GM19025 (cell line): ENCODE data around the gene SMYD3.

Experiments used
- ATAC-seq: cut with Tn5 transposase; IDR thresholded peaks from one replicate; pipeline ENCODE4 v1.9.1; 2021; ENCODE audit warnings: mild to moderate bottlenecking, low read depth, moderate library complexity; ENCODE audit not compliant: unreplicated experiment

The SMYD3 gene

DNA sequence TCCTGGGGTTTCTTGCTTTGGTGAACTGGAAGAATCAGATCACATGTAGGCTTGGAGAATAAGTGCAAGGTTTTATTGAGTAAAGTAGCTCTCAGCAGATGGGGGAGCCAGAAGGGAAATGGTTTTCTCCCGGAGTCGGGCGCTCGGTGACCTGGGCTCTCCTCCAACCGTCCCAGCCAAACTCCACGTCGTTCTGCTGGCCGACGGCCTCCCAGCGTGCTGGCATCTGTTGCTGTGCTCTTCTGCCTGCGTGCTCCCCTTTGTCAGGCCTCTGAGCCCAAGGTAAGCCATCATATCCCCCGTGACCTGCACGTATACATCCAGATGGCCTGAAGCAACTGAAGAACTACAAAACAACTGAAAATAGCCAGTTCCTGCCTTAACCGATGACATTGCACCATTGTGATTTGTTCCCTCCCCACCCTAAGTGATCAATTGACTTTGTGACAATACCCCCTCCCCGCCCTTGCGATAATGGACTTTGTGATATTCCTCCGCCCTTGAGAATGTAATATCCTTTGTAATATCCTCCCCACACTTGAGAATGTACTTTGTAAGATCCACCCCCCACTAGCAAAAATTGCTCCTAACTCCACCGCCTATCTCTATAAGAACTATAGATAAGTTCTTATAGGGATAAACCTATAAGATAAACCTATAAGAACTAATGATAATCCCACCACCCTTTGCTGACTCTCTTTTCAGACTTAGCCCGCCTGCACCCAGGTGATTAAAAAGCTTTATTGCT lies 88.3 kb downstream of the SMYD3 start:
- no peak for ATAC-seq

DNA sequence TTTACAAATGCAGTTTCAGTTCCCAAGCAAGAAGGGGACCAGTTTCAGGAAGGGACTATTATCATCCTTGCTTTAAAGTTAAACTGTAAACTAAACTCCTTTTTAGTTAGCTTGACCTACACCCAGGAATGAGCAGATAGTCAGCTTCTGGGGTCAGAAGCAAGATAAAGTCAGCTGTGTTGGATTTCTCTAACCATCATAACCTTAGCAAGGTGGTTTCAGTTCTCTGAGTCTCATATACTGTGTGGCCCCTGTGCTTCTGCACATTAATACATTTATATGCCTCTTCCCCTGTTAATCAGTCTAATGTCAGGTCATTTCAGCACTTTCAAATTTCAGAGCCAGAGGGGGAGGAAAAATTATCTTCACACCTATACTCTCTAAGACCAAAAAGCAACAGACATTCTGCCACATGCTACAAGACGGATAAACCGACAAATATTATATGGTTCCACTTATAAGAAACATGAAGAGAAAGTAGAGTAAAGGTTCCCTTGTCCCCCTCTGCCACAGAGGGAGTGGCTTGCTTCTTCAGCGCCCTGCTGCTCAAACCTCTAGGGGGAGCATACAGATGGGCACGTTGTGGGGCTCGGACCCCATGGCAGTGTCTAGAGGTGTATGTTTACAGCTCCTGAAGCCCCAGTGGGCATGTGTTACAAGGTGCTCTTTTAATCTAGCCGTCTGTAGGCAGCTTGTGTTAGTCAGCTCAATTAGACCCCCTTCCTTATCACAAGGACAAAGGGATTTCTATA lies 89.1 kb downstream of the SMYD3 start:
- no peak for ATAC-seq

DNA sequence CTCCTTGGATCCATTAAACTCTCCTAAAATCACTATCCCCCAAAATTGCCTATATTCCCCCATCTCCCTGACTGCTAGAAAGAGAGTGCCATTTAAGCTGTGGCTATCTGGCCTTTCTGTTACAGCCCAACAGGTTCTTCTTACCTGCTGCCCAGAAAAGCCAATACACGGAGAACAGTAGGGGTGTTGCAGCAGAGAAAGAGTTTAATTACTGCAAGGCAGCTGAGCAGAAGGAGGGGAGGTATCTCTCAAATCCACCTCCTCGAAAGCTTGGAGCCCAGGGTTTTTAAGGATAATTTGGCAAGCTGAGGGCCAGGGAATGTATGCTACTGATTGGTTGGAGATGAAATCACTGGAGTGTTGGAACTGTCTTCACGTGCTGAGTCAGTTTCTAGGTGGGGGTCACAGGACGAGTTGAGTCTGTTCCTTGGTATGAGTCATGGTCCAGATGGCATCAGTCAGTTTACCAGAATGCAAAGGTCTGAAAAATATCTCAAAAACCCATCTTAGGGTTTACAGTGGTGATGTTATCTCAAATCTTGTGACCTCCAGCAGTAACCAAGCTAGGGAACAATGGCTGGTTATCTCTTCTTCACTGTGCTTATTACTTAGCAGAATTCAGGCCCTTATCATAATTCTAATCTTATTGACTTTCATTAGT lies 89.8 kb downstream of the SMYD3 start:
- no peak for ATAC-seq

GRCh38 chr1:246416261-246416660 lies 90.8 kb downstream of the SMYD3 start:
- ATAC-seq: no peak

GRCh38 chr1:246415028-246415427 lies 92.1 kb downstream of the SMYD3 start:
- ATAC-seq: no peak

DNA sequence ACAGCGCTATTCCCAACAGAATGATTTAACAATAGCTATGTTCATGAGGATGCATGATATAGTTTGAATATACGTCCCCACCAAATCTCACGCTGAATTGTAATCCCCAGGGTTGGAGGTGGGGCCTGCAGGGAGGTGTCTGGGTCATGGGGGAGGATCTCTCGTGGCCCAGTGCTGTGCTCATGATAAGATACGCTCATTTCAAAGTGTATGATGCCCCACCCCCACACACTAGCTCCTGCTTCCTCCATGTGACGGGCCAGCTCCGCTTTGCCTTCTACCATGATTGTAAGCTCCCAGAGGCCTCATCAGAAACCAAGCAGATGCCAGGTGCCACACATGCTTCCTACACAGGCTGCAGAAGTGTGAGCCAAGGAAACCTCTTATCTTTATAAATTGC lies 93.6 kb downstream of the SMYD3 start:
- no peak for ATAC-seq

DNA sequence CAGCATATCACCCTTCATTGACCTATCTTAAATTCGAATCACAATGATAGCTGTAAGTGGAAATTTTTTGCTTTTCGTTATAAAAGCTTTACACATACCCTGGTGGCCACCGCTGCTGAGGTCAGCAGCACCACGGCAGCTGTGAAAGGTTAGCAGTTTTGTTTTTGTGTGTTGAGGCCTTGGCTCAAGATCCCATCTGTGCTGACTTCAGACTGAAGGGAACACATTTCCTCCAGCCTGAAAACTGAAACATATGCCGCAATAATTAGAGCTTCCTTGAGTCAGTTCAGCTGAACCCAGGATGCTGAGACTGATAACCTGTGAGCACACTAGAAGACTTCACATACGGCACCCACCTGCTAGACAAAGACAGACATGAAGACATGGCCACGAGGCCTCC lies 103.0 kb downstream of the SMYD3 start:
- no peak for ATAC-seq

GRCh38 chr1:246398126-246398813 lies 108.8 kb downstream of the SMYD3 start:
- no peak for ATAC-seq

DNA sequence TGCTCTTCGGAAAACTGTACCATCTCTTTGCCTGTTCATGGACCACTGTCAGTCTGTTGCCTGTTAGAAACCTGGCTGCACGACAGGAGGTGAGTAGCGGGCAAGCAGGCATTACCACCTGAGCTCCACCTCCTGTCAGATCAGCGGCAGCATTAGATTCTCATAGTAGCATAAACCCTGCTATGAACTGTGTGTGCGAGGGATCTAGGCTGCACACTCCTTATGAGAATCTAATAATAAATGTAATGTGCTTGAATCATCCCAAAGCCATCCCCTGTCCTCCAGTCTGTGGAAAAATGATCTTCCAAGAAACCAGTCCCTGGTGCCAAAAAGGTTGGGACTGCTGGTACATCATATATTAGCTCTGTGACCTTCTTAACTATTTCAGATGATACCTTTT lies 110.0 kb downstream of the SMYD3 start:
- ATAC-seq: no peak

GRCh38 chr1:246396322-246396721 lies 110.8 kb downstream of the SMYD3 start:
- no peak for ATAC-seq

DNA sequence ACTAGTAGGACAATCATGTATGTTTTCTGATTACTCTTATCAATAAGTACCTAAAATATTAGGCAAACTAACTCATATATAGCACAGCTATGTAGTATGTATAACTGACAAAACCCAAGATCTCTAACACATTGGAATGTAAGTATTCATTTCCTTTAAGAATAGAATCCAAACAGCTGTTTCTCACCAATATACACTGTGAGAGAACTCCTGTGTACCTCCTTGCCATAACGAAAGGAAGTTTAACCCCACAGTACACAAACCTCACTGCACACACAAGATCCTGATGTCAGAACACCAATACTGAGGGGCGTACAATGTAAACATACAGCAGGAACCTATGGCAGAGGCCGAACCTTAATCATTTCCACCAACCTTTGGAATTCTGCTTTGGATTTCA lies 113.0 kb downstream of the SMYD3 start:
- ATAC-seq: no peak

DNA sequence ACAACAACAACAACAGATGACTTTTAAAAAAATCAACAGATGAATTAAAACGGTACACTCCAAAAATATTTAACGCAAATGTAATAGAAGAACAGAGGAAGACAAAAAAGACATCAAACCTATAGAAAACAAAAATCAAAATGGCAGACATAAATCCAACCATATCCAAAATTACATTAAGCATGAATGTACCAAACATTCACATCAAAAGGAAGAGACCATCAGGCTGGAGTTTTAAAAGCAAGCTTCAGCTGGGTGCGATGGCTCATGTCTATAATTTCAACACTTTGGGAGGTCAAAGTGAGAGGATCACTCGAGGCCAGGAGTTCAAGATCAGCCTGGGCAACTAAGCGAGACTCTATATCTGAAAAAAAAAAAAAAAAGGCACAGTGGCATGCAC lies 116.2 kb downstream of the SMYD3 start:
- ATAC-seq: no peak

GRCh38 chr1:246384616-246385015 lies 122.5 kb downstream of the SMYD3 start:
- no peak for ATAC-seq

DNA sequence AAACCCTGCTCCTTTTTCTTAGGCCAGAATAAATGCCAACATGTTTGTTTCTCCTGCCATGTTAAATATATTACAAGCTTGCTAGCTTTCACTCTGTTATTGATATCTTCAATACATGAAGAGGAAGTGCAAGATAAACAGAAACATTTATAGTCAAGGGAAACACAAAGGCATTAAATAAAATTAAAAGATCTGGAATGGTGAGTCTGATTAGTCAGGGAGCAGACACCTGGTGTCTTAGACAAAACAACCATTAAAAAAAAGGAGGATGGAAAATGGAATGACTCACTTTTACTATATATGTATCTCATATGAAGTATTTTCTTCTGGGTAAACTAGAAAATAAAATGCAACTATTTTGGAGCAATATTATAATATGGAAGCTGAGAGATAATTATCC lies 123.3 kb downstream of the SMYD3 start:
- ATAC-seq: no peak

GRCh38 chr1:246383239-246383589 lies 123.9 kb downstream of the SMYD3 start:
- ATAC-seq: no peak

GRCh38 chr1:246382589-246383238 lies 124.4 kb downstream of the SMYD3 start:
- no peak for ATAC-seq

DNA sequence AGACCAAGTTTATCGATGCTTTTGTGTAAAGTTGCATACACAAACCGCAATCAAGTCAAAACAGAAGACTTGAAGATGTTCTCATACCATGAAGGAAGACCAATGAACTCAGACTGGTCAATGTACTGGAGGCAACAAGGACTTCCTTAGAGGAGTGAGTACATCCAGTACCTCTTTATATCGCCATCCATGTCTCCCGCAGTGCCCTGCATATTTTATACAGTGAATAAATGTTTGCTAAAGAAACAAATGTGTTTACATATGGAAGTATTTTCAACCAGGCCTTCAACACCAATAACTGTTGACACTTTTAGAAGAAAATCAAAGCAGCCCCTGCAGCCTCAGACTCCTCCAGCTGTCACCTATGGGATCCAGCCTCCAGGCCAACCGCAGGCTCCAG lies 125.6 kb downstream of the SMYD3 start:
- no peak for ATAC-seq

DNA sequence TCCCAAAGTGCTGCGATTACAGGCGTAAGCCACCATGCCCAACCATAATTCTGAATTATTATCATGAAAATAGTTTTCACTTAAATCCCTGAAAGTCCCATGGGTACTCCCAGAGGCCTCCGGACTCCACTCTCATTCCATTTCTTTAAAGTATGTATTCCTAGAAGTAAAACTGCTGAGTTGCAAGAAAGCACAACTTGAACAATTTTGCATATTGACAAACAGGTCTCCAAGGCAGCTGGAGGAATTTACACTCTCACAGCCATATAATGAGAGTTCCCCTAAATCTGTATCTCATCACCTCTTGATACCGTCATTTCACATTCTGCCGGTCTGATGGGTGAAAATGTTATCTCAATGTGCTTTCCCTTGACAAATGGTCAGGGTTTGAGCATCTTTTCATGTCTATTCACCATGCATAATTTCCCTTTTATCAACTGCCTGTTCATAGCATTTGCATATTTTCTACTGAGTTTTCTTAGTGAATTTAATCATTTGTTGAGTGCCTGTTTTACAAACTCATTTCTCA lies 129.4 kb downstream of the SMYD3 start:
- ATAC-seq: no peak

DNA sequence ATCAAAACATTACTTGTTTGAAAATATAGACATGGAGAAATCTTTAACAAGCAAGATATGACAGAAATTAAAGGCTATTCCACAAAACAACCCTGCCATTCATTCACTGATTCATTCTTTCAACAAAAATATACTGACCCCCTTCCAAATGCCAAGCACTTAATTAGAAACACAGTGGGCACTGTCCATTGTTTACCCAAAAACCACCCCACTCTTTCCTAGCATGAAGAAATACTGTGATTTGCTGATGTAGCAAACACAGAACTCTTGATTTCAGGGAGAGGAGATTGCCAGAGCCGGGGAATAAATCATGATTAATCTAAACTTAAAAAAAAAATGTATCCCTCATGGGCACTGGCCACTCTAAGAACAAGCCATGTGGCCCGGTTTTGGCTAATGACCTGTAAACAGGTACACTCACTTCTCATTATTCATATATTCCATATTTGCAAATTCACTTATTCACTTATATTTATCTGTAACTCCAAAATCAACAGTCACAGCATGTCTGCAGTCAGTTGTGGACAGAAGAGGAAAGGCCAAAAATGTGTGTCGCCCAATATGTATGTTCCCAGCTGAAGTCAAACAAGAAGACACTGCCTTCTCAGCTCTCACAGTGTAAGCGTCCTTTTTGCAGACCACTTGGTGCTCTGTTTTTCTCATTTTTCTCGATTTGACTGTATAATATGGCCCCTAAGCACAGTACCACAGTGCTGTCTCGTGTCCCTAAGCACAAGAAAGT lies 133.1 kb downstream of the SMYD3 start:
- ATAC-seq: no peak

GRCh38 chr1:246372559-246372958 lies 134.5 kb downstream of the SMYD3 start:
- ATAC-seq: no peak
